Measurements from ENCODE around the gene WWC2.

The WWC2 gene

GRCh38 chr4:183330841-183331240, 231.8 kb downstream of the WWC2 start:
- intact Hi-C loops (cut with DNase I), result no loop called here
- DNase-seq, result peak in 1 of 42 donors; percentile 12

DNA sequence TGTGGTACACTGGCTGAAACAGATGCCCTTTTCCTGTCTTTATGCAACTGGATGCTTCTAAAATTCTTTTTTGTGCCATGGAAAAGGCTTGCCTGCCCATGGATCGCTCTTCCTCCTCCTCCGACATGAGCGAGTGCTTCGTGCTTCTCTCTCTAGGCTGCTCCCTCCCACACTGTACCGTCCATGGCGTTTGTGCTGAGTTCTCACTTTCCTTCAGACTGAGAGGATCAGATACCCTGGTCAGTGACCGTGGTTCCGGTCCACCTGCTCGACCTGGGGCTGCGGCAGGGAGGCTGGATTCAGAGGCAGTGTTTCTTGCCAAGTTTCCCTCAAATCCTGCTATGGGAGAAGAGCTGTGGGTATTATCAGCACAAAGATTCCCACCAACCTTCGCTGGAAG, 233.4 kb downstream of the WWC2 start:
- DNase-seq, result peak in 1 of 42 donors; percentile 22
- intact Hi-C loops (cut with DNase I), result no loop called here

DNA sequence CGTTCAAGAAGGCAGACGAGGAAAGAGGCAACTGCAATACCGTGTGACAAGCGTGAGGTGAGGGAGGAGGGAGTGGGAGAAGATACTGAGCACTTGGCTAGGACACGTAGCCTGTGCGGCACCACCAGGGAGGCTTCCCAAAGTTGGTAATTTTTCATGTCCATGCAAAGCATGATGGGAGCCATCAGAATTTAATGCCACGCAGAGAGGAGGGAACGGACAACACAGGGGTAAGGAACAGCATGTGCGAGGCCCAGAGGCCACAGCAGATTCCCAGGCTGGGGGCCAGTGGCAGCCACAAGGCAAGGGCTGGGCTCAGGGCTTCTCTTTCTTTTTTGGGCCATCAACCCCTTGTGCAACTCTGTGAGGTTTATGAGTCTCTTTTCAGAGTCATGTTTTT, 234.1 kb downstream of the WWC2 start:
- intact Hi-C loops (cut with DNase I), result no loop called here
- peak in 1 of 42 donors; percentile 10 for DNase-seq

GRCh38 chr4:183333983-183334382, 234.9 kb downstream of the WWC2 start:
- no peak for DNase-seq
- intact Hi-C loops (cut with DNase I), result no loop called here

DNA sequence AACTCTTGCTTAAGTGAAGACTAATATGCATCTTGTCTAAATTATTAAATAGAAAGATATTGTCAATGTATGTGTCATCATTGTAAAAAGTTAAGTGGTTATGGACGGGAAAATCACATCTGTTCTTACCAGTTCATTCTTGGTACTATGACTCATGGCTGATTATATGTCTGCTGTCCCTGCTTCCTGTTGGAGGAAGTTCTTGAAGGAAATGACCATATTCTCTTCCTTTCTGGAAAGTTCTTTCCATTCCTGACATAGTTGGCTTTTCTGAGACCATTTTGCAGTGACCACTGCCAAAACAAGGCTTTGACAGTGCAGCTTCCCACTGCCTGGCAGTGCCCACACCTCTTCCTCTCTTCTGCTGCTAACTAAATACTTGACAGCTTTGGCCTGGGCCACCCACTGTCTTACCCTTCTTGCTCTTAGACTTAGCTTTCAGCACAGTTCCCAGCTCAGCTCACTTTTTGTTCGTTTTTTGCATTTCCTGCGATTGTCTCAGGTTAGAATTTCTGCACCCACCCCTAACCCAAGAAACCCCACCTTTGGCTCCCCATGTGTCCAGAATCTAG, 236.4 kb downstream of the WWC2 start:
- peak in 2 of 42 donors; percentile 4 to 13 for DNase-seq
- intact Hi-C loops (cut with DNase I), result no loop called here

GRCh38 chr4:183337349-183337748, 238.3 kb downstream of the WWC2 start:
- intact Hi-C loops (cut with DNase I), result no loop called here

DNA sequence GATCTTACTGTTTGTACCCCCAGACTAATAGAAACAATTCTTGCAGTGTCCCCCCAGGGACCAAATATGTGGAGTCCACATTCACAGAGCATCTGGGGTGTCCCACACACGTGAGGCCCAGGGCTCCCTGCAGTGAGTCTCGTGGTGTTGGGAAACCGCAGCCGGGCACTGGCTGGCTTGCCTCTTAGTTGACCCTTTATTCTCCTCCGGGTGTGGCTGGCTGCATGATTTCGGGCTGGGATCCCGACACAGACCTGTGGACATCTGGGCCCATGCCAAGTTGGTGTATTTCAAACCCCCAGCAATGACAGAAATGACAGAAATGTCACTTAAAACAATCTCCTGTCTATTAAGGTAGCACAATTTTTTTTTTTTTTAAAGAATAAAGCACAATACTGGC, 238.8 kb downstream of the WWC2 start:
- intact Hi-C loops (cut with DNase I), result no loop called here
- peak in 2 of 42 donors; percentile 13 to 26 for DNase-seq

More at GRCh38 chr4:183337349-183337748, 238.3 kb downstream of the WWC2 start:
- peak in 2 of 42 donors; percentile 12 to 21 for DNase-seq

DNA sequence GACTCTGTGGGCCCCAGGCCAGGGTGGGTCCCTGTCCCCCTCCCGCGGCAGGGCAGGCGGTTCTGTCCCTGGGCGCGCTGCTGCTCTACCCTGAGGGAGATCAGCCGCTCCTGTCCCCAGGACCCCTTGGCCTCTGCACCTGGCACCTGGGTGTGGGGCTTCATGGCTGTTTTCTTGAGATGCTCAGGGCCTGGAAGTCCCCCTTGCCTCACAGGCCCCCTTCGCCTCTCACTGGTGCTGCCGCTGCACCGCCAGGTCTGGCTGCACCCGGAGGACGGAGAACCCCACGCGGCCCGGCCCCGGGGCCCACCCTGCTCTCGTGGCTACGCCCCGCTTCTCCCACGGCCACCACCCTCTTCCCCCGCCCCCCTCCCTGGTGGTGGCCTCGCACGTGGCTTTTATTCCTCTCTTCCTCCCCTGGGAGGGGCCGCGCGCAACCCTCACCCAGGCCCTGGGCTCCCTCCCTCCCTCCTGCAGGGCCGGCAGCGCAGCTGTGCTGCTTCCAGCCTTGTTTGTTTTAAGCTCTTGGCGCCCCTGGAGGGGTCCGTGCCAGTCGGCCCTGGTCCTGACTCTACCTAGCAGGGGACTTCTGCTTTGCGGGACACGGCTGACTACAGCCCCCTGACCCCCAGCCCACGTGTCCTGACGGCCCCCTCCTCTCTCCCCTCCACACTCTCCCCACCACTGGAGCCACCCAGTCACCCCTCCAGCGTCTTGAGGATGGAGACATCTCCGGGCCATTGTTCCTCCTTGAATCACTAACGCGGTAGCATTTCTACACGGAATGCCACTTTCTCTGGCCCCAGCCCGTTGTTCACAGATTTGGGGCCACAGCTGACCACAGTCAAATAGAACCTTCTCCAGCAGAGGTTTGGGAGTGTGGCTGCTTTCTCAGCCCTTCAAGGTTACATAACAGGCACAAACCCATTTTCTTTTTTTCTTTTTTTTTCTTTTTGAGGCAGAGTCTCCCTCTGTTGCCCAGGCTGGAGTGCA, 243.8 kb downstream of the WWC2 start:
- intact Hi-C loops (cut with DNase I), result no loop called here
- DNase-seq, result peak in 6 of 42 donors; percentile 15 to 43 (median 18)

DNA sequence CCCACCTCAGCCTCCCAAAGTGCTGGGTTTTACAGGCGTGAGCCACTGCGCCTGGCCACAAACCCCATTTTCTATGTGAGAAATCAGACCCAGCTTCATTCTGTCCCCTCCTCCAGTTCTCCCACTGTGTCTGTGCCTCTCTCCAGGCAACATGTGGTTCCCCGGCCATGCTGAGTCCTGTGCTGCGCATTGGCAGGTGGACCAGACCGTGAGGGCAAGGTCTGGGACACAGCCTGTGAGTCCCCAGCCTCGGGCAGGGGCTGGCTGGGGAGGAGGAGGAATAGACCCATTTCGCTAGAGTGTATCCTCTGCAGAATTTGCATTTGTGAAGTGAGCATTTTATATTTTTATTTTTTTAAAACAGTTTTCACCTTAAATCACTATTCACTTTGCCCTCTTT, 244.7 kb downstream of the WWC2 start:
- peak in 1 of 42 donors; percentile 10 for DNase-seq

GRCh38 chr4:183344523-183345255, 245.6 kb downstream of the WWC2 start:
- intact Hi-C loops (cut with DNase I), result no loop called here
- peak in 1 of 42 donors; percentile 22 for DNase-seq

More for the DNA sequence above, 244.7 kb downstream of the WWC2 start:
- intact Hi-C loops (cut with DNase I), result no loop called here

GRCh38 chr4:183345261-183345660, 246.2 kb downstream of the WWC2 start:
- intact Hi-C loops (cut with DNase I), result no loop called here
- DNase-seq, result no peak

DNA sequence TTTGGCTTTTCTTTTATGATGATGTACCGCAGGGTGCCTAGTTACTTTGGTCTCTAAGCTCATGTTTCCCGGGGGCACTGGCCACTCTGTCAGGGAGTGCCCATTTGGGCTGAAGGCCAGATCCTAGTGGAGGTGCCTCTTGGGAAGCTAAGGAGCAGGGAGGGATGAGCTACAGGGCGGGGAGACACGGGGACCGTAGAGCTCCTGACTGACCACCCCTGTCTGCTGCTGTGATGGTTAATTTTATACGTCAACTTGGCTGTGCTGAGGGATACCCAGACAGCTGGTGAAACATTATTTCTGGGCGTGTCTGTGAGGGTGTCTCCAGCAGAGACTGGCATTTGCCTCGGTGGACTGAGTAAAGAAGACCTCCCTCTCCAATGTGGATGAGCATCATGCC, 248.1 kb downstream of the WWC2 start:
- DNase-seq, result no peak
- intact Hi-C loops (cut with DNase I), result no loop called here

DNA sequence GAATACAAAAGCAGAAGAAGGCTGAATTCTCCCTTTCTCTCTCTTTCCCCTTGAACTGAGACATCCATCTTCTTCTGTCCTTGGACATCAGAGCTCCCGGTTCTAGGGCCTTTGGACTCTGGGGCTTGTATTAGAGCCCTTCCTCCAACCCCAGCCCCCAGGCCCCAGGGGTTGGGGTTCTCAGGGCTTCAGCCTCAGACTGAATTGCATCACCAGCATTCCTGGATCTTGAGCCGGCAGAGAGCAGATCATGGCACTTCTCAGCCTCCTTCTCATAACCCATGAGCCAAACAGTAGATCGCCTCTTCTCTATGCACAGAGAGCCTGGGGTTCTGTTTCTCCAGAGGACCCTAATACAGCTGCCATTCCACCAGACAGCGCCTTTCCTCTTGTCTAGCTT, 248.5 kb downstream of the WWC2 start:
- intact Hi-C loops (cut with DNase I), result no loop called here
- DNase-seq, result no peak

- intact Hi-C loops (cut with DNase I), result no loop called here
- DNase-seq, result no peak
Measured at GRCh38 chr4:183348136-183348535, 249.1 kb downstream of the WWC2 start.

- DNase-seq, result peak in 1 of 42 donors; percentile 10
- intact Hi-C loops (cut with DNase I), result no loop called here
Measured at GRCh38 chr4:183348706-183349659, 249.9 kb downstream of the WWC2 start.

- intact Hi-C loops (cut with DNase I), result no loop called here
- peak in 1 of 42 donors; percentile 29 for DNase-seq
Measured at GRCh38 chr4:183349673-183350072, 250.6 kb downstream of the WWC2 start.

- DNase-seq, result peak in 1 of 42 donors; percentile 13
- intact Hi-C loops (cut with DNase I), result no loop called here
Measured at GRCh38 chr4:183350317-183351071, 251.4 kb downstream of the WWC2 start.

DNA sequence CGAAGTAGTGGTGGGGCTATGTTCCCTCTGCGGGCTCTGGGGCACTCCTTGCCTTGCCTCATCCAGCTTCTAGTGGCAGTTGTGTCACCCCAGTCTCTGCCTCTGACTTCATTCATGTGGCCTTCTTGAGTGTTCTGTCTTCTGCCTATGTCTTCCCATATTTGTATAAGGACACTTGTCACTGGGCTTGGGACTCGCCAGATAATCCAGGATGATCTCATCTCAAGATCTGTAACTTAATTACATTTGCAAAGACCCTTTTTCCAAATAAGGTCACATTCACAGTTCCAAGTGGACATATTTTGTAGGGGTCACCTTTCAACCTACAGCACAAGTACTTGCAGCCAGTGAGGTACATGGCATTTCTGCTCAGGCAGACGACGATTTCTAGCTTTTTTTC, 253.5 kb downstream of the WWC2 start:
- peak in 1 of 42 donors; percentile 4 for DNase-seq
- intact Hi-C loops (cut with DNase I), result no loop called here

Measured in head of caudate nucleus (tissue), 42 donors.